ENCODE results near the gene DCX. TPM values are rescaled to one million over a fixed set of nuclear protein-coding genes. Genes with fewer than 3 reads are reported as not detected.

Gene DCX
- total and polyA plus RNA-seq, 4 donors, result 0.01 to 1.6 TPM; not detected in 2

DNA sequence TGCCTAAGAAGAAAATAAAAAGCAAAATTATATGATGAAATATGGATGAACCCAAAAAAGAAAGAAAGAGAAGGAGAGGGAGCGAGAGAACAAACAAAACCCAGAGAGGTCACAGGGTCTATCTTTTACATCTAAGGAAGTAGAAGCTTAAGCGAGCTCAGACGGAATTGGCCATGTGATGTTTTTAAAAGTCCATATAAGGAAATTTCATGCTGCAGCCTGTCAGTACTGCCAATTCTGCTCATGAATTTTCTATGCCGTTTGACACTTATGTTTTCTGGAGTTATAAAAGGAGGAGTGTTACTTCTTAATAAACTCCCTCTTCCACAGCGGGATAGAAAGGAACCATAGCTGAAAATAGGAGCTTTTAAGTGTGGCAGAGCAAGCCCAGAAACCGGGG, 32.9 kb upstream of the DCX start:
- TF ChIP-seq, protein P1, sequence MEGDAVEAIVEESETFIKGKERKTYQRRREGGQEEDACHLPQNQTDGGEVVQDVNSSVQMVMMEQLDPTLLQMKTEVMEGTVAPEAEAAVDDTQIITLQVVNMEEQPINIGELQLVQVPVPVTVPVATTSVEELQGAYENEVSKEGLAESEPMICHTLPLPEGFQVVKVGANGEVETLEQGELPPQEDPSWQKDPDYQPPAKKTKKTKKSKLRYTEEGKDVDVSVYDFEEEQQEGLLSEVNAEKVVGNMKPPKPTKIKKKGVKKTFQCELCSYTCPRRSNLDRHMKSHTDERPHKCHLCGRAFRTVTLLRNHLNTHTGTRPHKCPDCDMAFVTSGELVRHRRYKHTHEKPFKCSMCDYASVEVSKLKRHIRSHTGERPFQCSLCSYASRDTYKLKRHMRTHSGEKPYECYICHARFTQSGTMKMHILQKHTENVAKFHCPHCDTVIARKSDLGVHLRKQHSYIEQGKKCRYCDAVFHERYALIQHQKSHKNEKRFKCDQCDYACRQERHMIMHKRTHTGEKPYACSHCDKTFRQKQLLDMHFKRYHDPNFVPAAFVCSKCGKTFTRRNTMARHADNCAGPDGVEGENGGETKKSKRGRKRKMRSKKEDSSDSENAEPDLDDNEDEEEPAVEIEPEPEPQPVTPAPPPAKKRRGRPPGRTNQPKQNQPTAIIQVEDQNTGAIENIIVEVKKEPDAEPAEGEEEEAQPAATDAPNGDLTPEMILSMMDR (IDR thresholded peaks at IDR 0.05; ENCODE audit: control extremely low read depth, extremely low read depth), result no peak
- H3K9ac ChIP-seq (ENCODE audit: insufficient read depth in 1 of 2, low read length in 2 of 2), result no peak overlapping the region

DNA sequence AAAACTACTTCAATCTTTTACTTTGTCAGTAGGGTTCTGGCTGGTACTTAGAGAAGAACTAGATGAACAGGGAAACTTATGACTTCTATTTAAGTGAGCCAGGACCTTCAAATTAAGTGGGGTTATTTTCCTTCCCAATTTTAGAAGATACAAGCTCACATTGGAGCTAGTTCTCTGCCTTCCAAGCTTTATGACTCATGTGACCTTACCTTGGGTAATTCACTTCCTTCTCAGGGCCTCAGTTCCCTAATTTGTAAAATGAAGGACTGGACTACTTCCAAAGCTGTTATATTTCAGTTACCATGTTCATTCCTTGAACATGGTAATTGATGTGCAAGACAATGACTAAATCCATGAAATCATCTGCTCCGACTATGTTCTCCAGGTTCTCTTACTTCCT, 32.0 kb upstream of the DCX start:
- H3K27me3 ChIP-seq (ENCODE audit: control insufficient read depth in 3 of 3, insufficient read depth in 3 of 3, low read length in 2 of 3), result peaks cover 0 to 32% (median 11%) of the 10 kb centered on the region in 3 donors
- TF ChIP-seq, protein P1 (IDR thresholded peaks at IDR 0.05; ENCODE audit: control extremely low read depth, extremely low read depth), result no peak
- no peak for DNase-seq
- no peaks in the 10 kb centered on the region for H3K9me3 ChIP-seq (ENCODE audit: control insufficient read depth in 4 of 4, insufficient read depth in 3 of 4, low read length in 3 of 4)
- no peak for ATAC-seq (ENCODE audit: insufficient read depth, low FRiP score)
- 73 to 88% methylated on average over 1 of the region's 1 CpG for WGBS, 2 donors
- H3K9ac ChIP-seq (ENCODE audit: insufficient read depth in 1 of 2, low read length in 2 of 2), result no peak overlapping the region
- H3K4me1 ChIP-seq (ENCODE audit: control insufficient read depth in 5 of 5, insufficient read depth in 5 of 5, low read length in 5 of 5), result no peaks in the 10 kb centered on the region
- no peak overlapping the region for H3K27ac ChIP-seq (ENCODE audit: low read depth in 1 of 2, low read length in 1 of 2)
- no peak overlapping the region for H3K4me3 ChIP-seq
- no peaks in the 10 kb centered on the region for H3K36me3 ChIP-seq (ENCODE audit: control insufficient read depth in 4 of 4, insufficient read depth in 4 of 4, low read length in 4 of 4)

More for the DNA sequence above, 32.9 kb upstream of the DCX start:
- Histone ChIP-seq H3K27me3 (ENCODE audit: control insufficient read depth in 3 of 3, insufficient read depth in 3 of 3, low read length in 2 of 3) (peaks cover 0 to 34% (median 8%) of the 10 kb centered on the region in 3 donors), H3K4me1 (ENCODE audit: control insufficient read depth in 5 of 5, insufficient read depth in 5 of 5, low read length in 5 of 5) (no peaks in the 10 kb centered on the region), H3K4me3 (no peak overlapping the region), H3K27ac (ENCODE audit: low read depth in 1 of 2, low read length in 1 of 2) (no peak overlapping the region), H3K9me3 (ENCODE audit: control insufficient read depth in 4 of 4, insufficient read depth in 3 of 4, low read length in 3 of 4) (no peaks in the 10 kb centered on the region), H3K36me3 (ENCODE audit: control insufficient read depth in 4 of 4, insufficient read depth in 4 of 4, low read length in 4 of 4) (no peaks in the 10 kb centered on the region)
- DNase-seq (no peak), ATAC-seq (ENCODE audit: insufficient read depth, low FRiP score) (no peak)
- 31 to 56% methylated on average over 6 of the region's 6 CpGs for WGBS, 2 donors

DNA sequence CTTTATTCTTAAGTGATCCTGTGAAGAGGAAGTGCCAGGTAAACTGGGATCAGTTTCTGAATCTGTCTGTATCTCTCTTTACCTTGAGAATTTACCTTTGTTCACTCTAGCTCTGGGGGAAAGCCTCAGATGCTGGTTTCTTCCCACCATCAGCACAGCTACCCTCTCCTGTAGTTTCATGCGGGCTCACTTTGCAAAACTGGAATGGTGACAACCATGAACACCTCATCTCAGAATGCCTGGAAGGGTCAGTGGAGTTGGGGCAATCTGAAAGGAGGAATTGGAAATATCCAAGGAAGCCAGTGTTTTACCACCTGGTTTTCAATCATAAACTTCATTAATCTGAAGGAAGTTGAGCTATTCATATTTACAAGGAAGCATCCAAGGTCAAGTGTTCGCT, 30.8 kb upstream of the DCX start:
- DNase-seq (no peak), ATAC-seq (ENCODE audit: insufficient read depth, low FRiP score) (no peak)
- no peak overlapping the region for H3K27ac ChIP-seq (ENCODE audit: low read depth in 1 of 2, low read length in 1 of 2)
- TF ChIP-seq, protein P1 (IDR thresholded peaks at IDR 0.05; ENCODE audit: control extremely low read depth, extremely low read depth), result no peak
- H3K9ac ChIP-seq (ENCODE audit: insufficient read depth in 1 of 2, low read length in 2 of 2), result no peak overlapping the region
- H3K36me3 ChIP-seq (ENCODE audit: control insufficient read depth in 4 of 4, insufficient read depth in 4 of 4, low read length in 4 of 4), result no peaks in the 10 kb centered on the region
- WGBS, 2 donors, result 72 to 90% methylated on average over 2 of the region's 2 CpGs
- H3K27me3 ChIP-seq (ENCODE audit: control insufficient read depth in 3 of 3, insufficient read depth in 3 of 3, low read length in 2 of 3), result peaks cover 0 to 34% (median 8%) of the 10 kb centered on the region in 3 donors
- H3K4me3 ChIP-seq, result no peak overlapping the region
- no peaks in the 10 kb centered on the region for H3K4me1 ChIP-seq (ENCODE audit: control insufficient read depth in 5 of 5, insufficient read depth in 5 of 5, low read length in 5 of 5)
- peaks cover 0 to 2% (median 0%) of the 10 kb centered on the region in 4 donors for H3K9me3 ChIP-seq (ENCODE audit: control insufficient read depth in 4 of 4, insufficient read depth in 3 of 4, low read length in 3 of 4)

DNA sequence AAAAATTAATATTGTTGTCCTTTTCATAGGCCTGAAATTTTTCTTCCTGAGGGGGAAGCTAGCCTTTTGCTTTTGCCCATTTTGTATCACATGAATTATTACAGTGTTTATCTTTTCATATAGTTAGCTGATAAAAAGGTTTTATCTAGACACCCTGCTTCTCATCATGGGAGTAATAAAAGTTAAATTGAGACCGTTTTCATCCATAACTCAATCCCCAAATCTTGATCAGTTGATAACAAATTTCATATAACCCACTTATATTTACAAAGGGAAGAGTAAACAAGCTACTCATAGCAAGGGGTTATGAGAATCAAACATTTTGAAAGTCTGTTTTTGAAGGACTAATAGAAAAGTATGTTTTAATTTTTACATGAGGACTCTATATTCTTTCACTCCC, 23.5 kb upstream of the DCX start:
- DNase-seq (no peak), ATAC-seq (ENCODE audit: insufficient read depth, low FRiP score) (no peak)
- TF ChIP-seq, protein P1 (IDR thresholded peaks at IDR 0.05; ENCODE audit: control extremely low read depth, extremely low read depth), result no peak
- Histone ChIP-seq H3K36me3 (ENCODE audit: control insufficient read depth in 4 of 4, insufficient read depth in 4 of 4, low read length in 4 of 4) (no peaks in the 10 kb centered on the region), H3K4me3 (no peak overlapping the region), H3K27me3 (ENCODE audit: control insufficient read depth in 3 of 3, insufficient read depth in 3 of 3, low read length in 2 of 3) (peaks cover 0 to 30% (median 14%) of the 10 kb centered on the region in 3 donors), H3K9me3 (ENCODE audit: control insufficient read depth in 4 of 4, insufficient read depth in 3 of 4, low read length in 3 of 4) (peaks cover 0 to 2% (median 0%) of the 10 kb centered on the region in 4 donors), H3K9ac (ENCODE audit: insufficient read depth in 1 of 2, low read length in 2 of 2) (no peak overlapping the region), H3K4me1 (ENCODE audit: control insufficient read depth in 5 of 5, insufficient read depth in 5 of 5, low read length in 5 of 5) (no peaks in the 10 kb centered on the region), H3K27ac (ENCODE audit: low read depth in 1 of 2, low read length in 1 of 2) (no peak overlapping the region)
- WGBS, 2 donors, result 40 to 70% methylated on average over 1 of the region's 1 CpG

All from lung (tissue), 12 donors.